ENCODE measurements around the gene NELL1.

The NELL1 gene

GRCh38 chr11:20639688-20640087 is 29.7 kb upstream of the NELL1 start:
- Histone ChIP-seq H2AFZ (ENCODE audit: low read length) (no peak overlapping the region), H3K9me2 (replicated peaks; ENCODE audit: low read depth, low read length) (no peaks in the 10 kb centered on the region), H3K79me2 (ENCODE audit: insufficient read depth, low read length) (no peaks in the 10 kb centered on the region), H3K27me3 (ENCODE audit: insufficient read depth, low read length, poor library complexity, severe bottlenecking) (no peaks in the 10 kb centered on the region), H3K9ac (ENCODE audit: low read depth, low read length, poor library complexity, severe bottlenecking) (no peak overlapping the region), H3K36me3 (ENCODE audit: insufficient read depth, low read length) (no peaks in the 10 kb centered on the region), H3K4me3 (ENCODE audit: low read length, poor library complexity, severe bottlenecking) (no peak overlapping the region), H3K4me2 (ENCODE audit: low read depth, low read length, poor library complexity, severe bottlenecking) (no peak overlapping the region), H4K20me1 (ENCODE audit: insufficient read depth, low read length, poor library complexity, severe bottlenecking) (no peaks in the 10 kb centered on the region), H3K4me1 (ENCODE audit: insufficient read depth, low read length, poor library complexity, severe bottlenecking) (no peaks in the 10 kb centered on the region), H3K9me3 (ENCODE audit: insufficient read depth, low read depth, low read length) (no peaks in the 10 kb centered on the region), H3F3A (ENCODE audit: low read depth) (no peaks in the 10 kb centered on the region)
- TF ChIP-seq CTCF (conservative IDR thresholded peaks at IDR 0.05; ENCODE audit: low read length) (no peak), EZH2phosphoT487 (IDR thresholded peaks at IDR 0.05; ENCODE audit: borderline replicate concordance) (no peak)

- H3F3A ChIP-seq (ENCODE audit: low read depth) = no peaks in the 10 kb centered on the region
- no peak overlapping the region for H2AFZ ChIP-seq (ENCODE audit: low read length)
These were observed 29.0 kb upstream of the NELL1 start for GRCh38 chr11:20640401-20640800.

GRCh38 chr11:20644360-20644759 is 25.0 kb upstream of the NELL1 start:
- no peak for TF ChIP-seq EZH2phosphoT487 (IDR thresholded peaks at IDR 0.05; ENCODE audit: borderline replicate concordance)
- H3K4me2 ChIP-seq (ENCODE audit: low read depth, low read length, poor library complexity, severe bottlenecking) = no peak overlapping the region
- H4K20me1 ChIP-seq (ENCODE audit: insufficient read depth, low read length, poor library complexity, severe bottlenecking) = no peaks in the 10 kb centered on the region
- H3K36me3 ChIP-seq (ENCODE audit: insufficient read depth, low read length) = no peaks in the 10 kb centered on the region
- no peaks in the 10 kb centered on the region for H3K4me1 ChIP-seq (ENCODE audit: insufficient read depth, low read length, poor library complexity, severe bottlenecking)
- H3K9me3 ChIP-seq (ENCODE audit: insufficient read depth, low read depth, low read length) = no peaks in the 10 kb centered on the region
- no peaks in the 10 kb centered on the region for H3K9me2 ChIP-seq (replicated peaks; ENCODE audit: low read depth, low read length)
- H3F3A ChIP-seq (ENCODE audit: low read depth) = no peaks in the 10 kb centered on the region
- no peak overlapping the region for H3K9ac ChIP-seq (ENCODE audit: low read depth, low read length, poor library complexity, severe bottlenecking)
- H2AFZ ChIP-seq (ENCODE audit: low read length) = no peak overlapping the region
- no peak overlapping the region for H3K4me3 ChIP-seq (ENCODE audit: low read length, poor library complexity, severe bottlenecking)
- H3K79me2 ChIP-seq (ENCODE audit: insufficient read depth, low read length) = no peaks in the 10 kb centered on the region
- H3K27me3 ChIP-seq (ENCODE audit: insufficient read depth, low read length, poor library complexity, severe bottlenecking) = no peaks in the 10 kb centered on the region

More at GRCh38 chr11:20640401-20640800, 29.0 kb upstream of the NELL1 start:
- Histone ChIP-seq H3K9me2 (replicated peaks; ENCODE audit: low read depth, low read length) (no peaks in the 10 kb centered on the region), H4K20me1 (ENCODE audit: insufficient read depth, low read length, poor library complexity, severe bottlenecking) (no peaks in the 10 kb centered on the region), H3K9ac (ENCODE audit: low read depth, low read length, poor library complexity, severe bottlenecking) (no peak overlapping the region), H3K4me1 (ENCODE audit: insufficient read depth, low read length, poor library complexity, severe bottlenecking) (no peaks in the 10 kb centered on the region), H3K9me3 (ENCODE audit: insufficient read depth, low read depth, low read length) (no peaks in the 10 kb centered on the region), H3K4me3 (ENCODE audit: low read length, poor library complexity, severe bottlenecking) (no peak overlapping the region), H3K79me2 (ENCODE audit: insufficient read depth, low read length) (no peaks in the 10 kb centered on the region), H3K27me3 (ENCODE audit: insufficient read depth, low read length, poor library complexity, severe bottlenecking) (no peaks in the 10 kb centered on the region), H3K4me2 (ENCODE audit: low read depth, low read length, poor library complexity, severe bottlenecking) (no peak overlapping the region), H3K36me3 (ENCODE audit: insufficient read depth, low read length) (no peaks in the 10 kb centered on the region)
- TF ChIP-seq CTCF (conservative IDR thresholded peaks at IDR 0.05; ENCODE audit: low read length) (no peak), EZH2phosphoT487 (IDR thresholded peaks at IDR 0.05; ENCODE audit: borderline replicate concordance) (no peak)

GRCh38 chr11:20647976-20648565 is 21.3 kb upstream of the NELL1 start:
- peak; percentile 95 for TF ChIP-seq CTCF (conservative IDR thresholded peaks at IDR 0.05; ENCODE audit: low read length)
- TF ChIP-seq EZH2phosphoT487 (IDR thresholded peaks at IDR 0.05; ENCODE audit: borderline replicate concordance) = no peak
- Histone ChIP-seq H3K9me2 (replicated peaks; ENCODE audit: low read depth, low read length) (no peaks in the 10 kb centered on the region), H3F3A (ENCODE audit: low read depth) (no peaks in the 10 kb centered on the region), H2AFZ (ENCODE audit: low read length) (peak overlapping the region; percentile 75), H3K4me2 (ENCODE audit: low read depth, low read length, poor library complexity, severe bottlenecking) (no peak overlapping the region), H3K9ac (ENCODE audit: low read depth, low read length, poor library complexity, severe bottlenecking) (no peak overlapping the region), H3K27me3 (ENCODE audit: insufficient read depth, low read length, poor library complexity, severe bottlenecking) (no peaks in the 10 kb centered on the region), H3K4me1 (ENCODE audit: insufficient read depth, low read length, poor library complexity, severe bottlenecking) (no peaks in the 10 kb centered on the region), H3K9me3 (ENCODE audit: insufficient read depth, low read depth, low read length) (no peaks in the 10 kb centered on the region), H3K4me3 (ENCODE audit: low read length, poor library complexity, severe bottlenecking) (no peak overlapping the region), H4K20me1 (ENCODE audit: insufficient read depth, low read length, poor library complexity, severe bottlenecking) (no peaks in the 10 kb centered on the region), H3K79me2 (ENCODE audit: insufficient read depth, low read length) (no peaks in the 10 kb centered on the region), H3K36me3 (ENCODE audit: insufficient read depth, low read length) (no peaks in the 10 kb centered on the region)
